ENCODE results near the gene LRRC38.

LRRC38 gene

DNA sequence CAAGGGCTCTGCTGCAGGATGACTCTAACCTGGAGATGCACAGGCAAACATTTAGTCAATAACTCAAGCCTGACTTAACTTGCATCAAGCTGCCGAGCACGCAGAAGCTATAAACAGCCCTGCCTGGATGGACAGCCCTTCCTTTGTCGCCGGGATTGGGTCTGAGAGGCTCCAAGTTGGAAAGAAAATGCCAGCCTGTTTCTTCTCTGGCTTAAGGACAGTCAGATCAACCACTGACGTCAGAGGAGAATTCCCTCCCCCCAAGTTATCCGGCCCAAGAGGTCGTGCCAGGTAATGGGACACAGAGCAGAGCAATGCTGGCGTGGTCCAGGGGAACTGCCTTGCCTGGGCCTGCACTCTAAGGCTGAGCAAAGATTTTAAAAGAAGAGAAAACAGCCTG is 27.1 kb upstream of the LRRC38 start:
- DNase-seq (ENCODE audit: low read depth): no peak
- H3K4me3 ChIP-seq (replicated peaks; ENCODE audit: low read depth, low read length): no peak overlapping the region
- TF ChIP-seq, protein P1, sequence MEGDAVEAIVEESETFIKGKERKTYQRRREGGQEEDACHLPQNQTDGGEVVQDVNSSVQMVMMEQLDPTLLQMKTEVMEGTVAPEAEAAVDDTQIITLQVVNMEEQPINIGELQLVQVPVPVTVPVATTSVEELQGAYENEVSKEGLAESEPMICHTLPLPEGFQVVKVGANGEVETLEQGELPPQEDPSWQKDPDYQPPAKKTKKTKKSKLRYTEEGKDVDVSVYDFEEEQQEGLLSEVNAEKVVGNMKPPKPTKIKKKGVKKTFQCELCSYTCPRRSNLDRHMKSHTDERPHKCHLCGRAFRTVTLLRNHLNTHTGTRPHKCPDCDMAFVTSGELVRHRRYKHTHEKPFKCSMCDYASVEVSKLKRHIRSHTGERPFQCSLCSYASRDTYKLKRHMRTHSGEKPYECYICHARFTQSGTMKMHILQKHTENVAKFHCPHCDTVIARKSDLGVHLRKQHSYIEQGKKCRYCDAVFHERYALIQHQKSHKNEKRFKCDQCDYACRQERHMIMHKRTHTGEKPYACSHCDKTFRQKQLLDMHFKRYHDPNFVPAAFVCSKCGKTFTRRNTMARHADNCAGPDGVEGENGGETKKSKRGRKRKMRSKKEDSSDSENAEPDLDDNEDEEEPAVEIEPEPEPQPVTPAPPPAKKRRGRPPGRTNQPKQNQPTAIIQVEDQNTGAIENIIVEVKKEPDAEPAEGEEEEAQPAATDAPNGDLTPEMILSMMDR (IDR thresholded peaks at IDR 0.05; ENCODE audit: low read length, missing control alignments): no peak

DNA sequence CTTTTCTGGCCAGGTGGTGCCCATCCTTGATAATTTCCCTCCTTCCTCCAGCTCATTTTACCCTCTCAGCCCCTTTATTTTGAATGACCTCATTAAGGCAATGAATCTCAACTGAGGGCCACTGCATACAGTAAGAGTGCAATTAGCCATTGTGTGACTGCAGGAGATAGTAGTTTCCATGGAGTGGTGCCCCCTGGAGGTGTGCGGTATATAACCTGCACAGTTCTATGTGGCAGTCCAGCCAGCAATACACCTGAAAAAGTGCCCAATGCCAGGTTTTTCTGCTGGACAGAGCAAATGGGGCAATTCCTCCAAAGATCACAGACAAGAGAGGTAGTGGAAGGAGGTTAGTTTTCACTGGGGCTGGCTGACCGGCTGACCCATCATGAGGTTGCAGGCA is 25.9 kb upstream of the LRRC38 start:
- DNase-seq (ENCODE audit: low read depth): no peak
- no peak overlapping the region for H3K4me3 ChIP-seq (replicated peaks; ENCODE audit: low read depth, low read length)
- TF ChIP-seq, protein P1 (IDR thresholded peaks at IDR 0.05; ENCODE audit: low read length, missing control alignments): no peak

DNA sequence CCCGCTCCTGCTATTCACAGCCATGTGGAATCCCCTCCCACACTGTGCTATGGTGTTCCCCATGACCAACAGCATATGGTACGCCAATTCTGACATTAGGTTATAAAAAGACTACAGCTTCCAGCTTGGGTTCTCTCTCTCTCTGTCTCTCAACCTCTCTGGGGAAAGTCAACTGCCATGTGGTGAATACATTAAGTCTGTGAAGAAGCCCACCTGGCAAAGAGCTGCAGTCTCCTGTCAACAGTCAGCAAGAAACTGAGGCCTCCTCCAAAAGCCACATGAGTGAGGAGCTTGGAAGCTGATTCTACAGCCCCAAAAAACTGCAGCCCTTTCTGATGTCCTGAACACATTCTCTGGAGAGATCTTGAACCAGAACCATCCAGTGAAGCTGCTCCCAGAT is 25.0 kb upstream of the LRRC38 start:
- no peak for DNase-seq (ENCODE audit: low read depth)
- H3K4me3 ChIP-seq (replicated peaks; ENCODE audit: low read depth, low read length): no peak overlapping the region
- TF ChIP-seq, protein P1 (IDR thresholded peaks at IDR 0.05; ENCODE audit: low read length, missing control alignments): no peak

DNA sequence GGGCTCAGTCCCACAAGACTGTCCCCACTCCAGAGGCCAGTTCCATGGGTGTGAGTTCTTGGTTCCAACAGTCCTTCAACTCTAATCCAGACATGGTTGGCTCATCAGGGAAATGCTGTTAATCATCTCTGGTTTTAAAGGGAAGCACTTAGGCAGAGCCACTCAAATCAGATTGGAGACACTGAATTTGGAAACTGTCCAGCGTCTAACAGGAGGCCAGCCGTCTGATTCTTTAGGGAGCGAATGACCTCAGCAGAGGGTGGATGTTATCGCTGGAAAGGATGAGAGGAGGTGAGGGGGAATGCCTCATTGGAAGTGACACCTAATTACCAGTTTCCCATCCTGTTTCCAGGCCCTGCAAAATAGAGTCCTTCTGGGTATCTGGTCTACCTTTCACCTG is 22.8 kb upstream of the LRRC38 start:
- no peak overlapping the region for H3K4me3 ChIP-seq (replicated peaks; ENCODE audit: low read depth, low read length)
- TF ChIP-seq, protein P1 (IDR thresholded peaks at IDR 0.05; ENCODE audit: low read length, missing control alignments): no peak

DNA sequence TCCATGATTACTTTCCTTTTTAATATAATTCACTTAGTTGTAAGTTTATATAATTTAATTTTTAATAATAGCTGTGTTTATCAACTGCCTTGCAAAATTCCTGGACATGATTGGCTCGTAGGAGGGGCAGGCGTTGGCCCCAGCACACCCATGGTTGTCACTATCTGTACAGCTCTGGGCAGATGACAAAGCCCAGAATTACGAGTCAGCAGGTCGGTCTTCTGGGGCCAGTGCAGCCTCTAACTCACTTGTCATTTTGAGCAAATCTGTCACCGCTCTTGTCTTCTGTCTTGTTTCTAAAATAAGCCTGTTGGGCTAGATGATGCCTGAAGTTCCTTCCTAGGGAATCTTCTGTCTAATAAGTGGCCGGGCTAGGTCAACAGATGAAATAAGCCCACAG is 21.4 kb upstream of the LRRC38 start:
- TF ChIP-seq, protein P1 (IDR thresholded peaks at IDR 0.05; ENCODE audit: low read length, missing control alignments): no peak
- no peak overlapping the region for H3K4me3 ChIP-seq (replicated peaks; ENCODE audit: low read depth, low read length)
- no peak for DNase-seq (ENCODE audit: low read depth)

More for the DNA sequence above, 22.8 kb upstream of the LRRC38 start:
- no peak for DNase-seq (ENCODE audit: low read depth)

DNA sequence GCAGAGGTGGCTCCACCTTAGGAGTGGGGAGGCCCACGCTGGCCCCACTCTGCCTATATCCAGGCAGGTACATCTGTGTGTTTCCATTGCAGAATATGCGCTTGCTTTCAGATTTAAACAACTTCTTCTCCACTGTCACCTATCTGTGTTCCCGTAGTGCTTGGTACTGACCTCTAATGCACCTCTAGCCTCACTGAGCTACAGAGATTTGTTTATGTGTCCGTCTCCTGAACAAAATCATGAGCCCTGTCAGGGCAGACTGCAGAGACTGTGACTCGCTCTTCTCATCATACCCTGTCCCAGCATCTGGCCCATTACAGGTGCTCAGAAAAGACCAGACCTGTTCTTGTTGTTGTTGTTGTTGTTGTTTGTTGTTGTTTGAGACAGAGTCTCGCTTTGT is 14.5 kb upstream of the LRRC38 start:
- DNase-seq (ENCODE audit: low read depth): no peak
- no peak overlapping the region for H3K4me3 ChIP-seq (replicated peaks; ENCODE audit: low read depth, low read length)
- TF ChIP-seq, protein P1 (IDR thresholded peaks at IDR 0.05; ENCODE audit: low read length, missing control alignments): no peak

DNA sequence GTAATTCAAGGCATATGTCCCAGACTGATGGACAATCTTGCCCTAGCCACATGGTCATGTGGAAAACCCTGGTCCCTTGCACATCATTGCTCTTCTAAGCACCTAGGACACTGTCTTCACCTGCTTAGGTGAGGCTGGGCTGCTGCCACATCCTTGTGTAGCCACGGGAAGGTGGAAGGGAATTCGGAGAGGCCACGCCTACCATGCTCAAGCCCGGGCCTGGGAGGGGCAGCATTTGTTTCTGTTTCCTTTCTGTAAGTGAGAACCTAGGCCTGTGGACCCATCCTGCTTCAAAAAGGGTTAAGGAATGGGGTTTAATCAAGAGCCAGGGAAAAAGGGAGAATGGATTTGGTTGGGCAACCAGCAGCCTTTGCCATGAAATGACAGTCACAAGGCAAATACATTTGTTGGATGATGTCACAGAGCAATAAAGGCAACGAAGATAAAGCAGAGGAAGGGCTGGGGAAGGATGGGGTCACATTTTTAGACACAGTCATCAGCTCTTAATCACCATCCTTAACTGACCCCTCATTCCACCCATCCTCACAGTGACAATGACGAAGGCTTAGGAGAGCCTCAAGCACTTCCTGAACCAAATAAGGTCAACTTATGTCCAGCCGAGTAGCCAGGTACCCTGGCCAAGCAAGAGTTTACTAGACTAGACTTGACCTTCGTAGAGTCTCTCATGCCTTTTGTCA is 10.1 kb upstream of the LRRC38 start:
- no peak for DNase-seq (ENCODE audit: low read depth)
- no peak overlapping the region for H3K4me3 ChIP-seq (replicated peaks; ENCODE audit: low read depth, low read length)
- TF ChIP-seq, protein P1 (IDR thresholded peaks at IDR 0.05; ENCODE audit: low read length, missing control alignments): no peak

All from fibroblast of pulmonary artery (primary cell).